ENCODE measurements around the gene TMEM178A.

TMEM178A gene

GRCh38 chr2:39735648-39736047 is 69.9 kb downstream of the TMEM178A start:
- no peak for DNase-seq (ENCODE audit: extremely low read depth, insufficient read length)
- TF ChIP-seq CTCF (IDR thresholded peaks at IDR 0.05; ENCODE audit: insufficient read depth, low read length, poor library complexity, severe bottlenecking) = no peak
- no peaks in the 10 kb centered on the region for H3K27me3 ChIP-seq (replicated peaks; ENCODE audit: control insufficient read depth, insufficient read depth, low read length)
- no peak overlapping the region for H3K4me3 ChIP-seq (replicated peaks; ENCODE audit: low read depth, low read length)
- peaks cover 15% of the 10 kb centered on the region for H3K36me3 ChIP-seq (ENCODE audit: control insufficient read depth, insufficient read depth, low read length)

DNA sequence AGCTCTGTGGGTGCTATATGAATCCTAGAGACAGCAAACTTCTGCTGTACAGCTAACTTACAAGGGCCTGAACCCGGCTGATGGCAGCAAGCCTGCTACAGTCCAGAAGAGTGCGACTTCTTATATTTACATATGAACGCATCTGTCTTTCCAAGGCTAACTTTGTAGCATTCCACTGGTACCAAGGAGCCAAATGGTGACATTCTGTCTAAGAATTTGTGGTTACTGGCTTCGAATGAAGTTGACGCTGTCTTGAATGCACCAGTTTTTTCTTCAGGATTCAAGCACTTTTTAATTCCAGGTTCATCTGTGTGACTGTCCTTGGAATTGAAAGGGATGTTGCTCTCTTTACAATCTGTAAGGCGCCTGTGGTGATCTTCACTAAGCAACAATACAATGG is 70.9 kb downstream of the TMEM178A start:
- no peak for DNase-seq (ENCODE audit: extremely low read depth, insufficient read length)
- TF ChIP-seq CTCF (IDR thresholded peaks at IDR 0.05; ENCODE audit: insufficient read depth, low read length, poor library complexity, severe bottlenecking) = no peak
- Histone ChIP-seq H3K4me3 (replicated peaks; ENCODE audit: low read depth, low read length) (no peak overlapping the region), H3K27me3 (replicated peaks; ENCODE audit: control insufficient read depth, insufficient read depth, low read length) (no peaks in the 10 kb centered on the region), H3K36me3 (ENCODE audit: control insufficient read depth, insufficient read depth, low read length) (peaks cover 15% of the 10 kb centered on the region)

- no peak for DNase-seq (ENCODE audit: extremely low read depth, insufficient read length)
- Histone ChIP-seq H3K4me3 (replicated peaks; ENCODE audit: low read depth, low read length) (no peak overlapping the region), H3K27me3 (replicated peaks; ENCODE audit: control insufficient read depth, insufficient read depth, low read length) (no peaks in the 10 kb centered on the region), H3K36me3 (ENCODE audit: control insufficient read depth, insufficient read depth, low read length) (peaks cover 15% of the 10 kb centered on the region)
- TF ChIP-seq CTCF (IDR thresholded peaks at IDR 0.05; ENCODE audit: insufficient read depth, low read length, poor library complexity, severe bottlenecking) = no peak
Observed at GRCh38 chr2:39737661-39738060, 71.9 kb downstream of the TMEM178A start.

GRCh38 chr2:39738936-39739335 is 73.2 kb downstream of the TMEM178A start:
- H3K27me3 ChIP-seq (replicated peaks; ENCODE audit: control insufficient read depth, insufficient read depth, low read length) = no peaks in the 10 kb centered on the region
- H3K4me3 ChIP-seq (replicated peaks; ENCODE audit: low read depth, low read length) = no peak overlapping the region
- TF ChIP-seq CTCF (IDR thresholded peaks at IDR 0.05; ENCODE audit: insufficient read depth, low read length, poor library complexity, severe bottlenecking) = no peak
- peaks cover 18% of the 10 kb centered on the region for H3K36me3 ChIP-seq (ENCODE audit: control insufficient read depth, insufficient read depth, low read length)
- DNase-seq (ENCODE audit: extremely low read depth, insufficient read length) = no peak

DNA sequence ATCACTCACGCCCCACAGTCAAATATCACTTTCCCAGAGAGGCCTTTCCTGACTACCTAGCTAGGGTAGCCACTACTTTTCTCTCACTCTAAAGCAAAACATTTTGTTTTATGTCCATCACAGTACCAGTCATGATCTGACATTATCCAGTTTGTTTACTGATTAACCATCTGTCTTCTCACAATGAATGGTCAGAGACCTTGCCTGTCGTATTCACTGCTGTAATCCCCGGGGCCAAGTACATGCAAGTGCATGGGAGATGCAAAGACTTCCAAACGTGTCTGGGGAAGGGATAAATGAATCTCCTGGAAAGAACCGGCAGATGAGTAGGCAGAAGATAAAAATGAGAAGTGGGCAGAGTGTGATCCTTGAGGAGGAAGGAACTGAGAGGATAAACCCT is 73.7 kb downstream of the TMEM178A start:
- Histone ChIP-seq H3K27me3 (replicated peaks; ENCODE audit: control insufficient read depth, insufficient read depth, low read length) (no peaks in the 10 kb centered on the region), H3K36me3 (ENCODE audit: control insufficient read depth, insufficient read depth, low read length) (peaks cover 18% of the 10 kb centered on the region), H3K4me3 (replicated peaks; ENCODE audit: low read depth, low read length) (no peak overlapping the region)
- TF ChIP-seq CTCF (IDR thresholded peaks at IDR 0.05; ENCODE audit: insufficient read depth, low read length, poor library complexity, severe bottlenecking) = no peak
- DNase-seq (ENCODE audit: extremely low read depth, insufficient read length) = no peak

DNA sequence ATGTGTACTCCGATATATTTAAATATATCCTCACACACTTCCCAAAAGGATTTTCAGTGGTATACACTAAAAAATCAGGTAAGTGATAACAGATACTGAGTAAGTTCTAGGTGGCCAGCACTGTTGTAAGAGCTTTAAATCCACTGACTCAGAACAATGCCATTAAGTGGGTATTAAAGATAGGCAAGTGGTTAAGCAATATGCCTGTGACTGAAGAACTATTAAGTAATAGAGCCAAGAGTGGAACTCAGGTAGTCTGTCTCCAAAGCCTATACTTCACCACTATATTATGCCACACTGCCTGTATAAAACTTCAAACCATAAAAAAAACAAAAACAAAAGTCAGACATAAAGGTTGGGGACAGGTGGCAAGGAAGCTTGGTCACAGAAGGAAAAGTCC is 76.2 kb downstream of the TMEM178A start:
- TF ChIP-seq CTCF (IDR thresholded peaks at IDR 0.05; ENCODE audit: insufficient read depth, low read length, poor library complexity, severe bottlenecking) = no peak
- Histone ChIP-seq H3K4me3 (replicated peaks; ENCODE audit: low read depth, low read length) (no peak overlapping the region), H3K27me3 (replicated peaks; ENCODE audit: control insufficient read depth, insufficient read depth, low read length) (no peaks in the 10 kb centered on the region), H3K36me3 (ENCODE audit: control insufficient read depth, insufficient read depth, low read length) (peaks cover 14% of the 10 kb centered on the region)
- DNase-seq (ENCODE audit: extremely low read depth, insufficient read length) = no peak
